HG02870 (cell line): ENCODE data around the gene DSG4.

Experiments used
- ATAC-seq: cut with Tn5 transposase; IDR thresholded peaks from one replicate; pipeline ENCODE4 v1.9.1; 2021; ENCODE audit warnings: mild to moderate bottlenecking, moderate library complexity; ENCODE audit not compliant: unreplicated experiment

DSG4 gene

GRCh38 chr18:31403409-31403808, 26.8 kb downstream of the DSG4 start:
- ATAC-seq: no peak

GRCh38 chr18:31407649-31408048, 31.1 kb downstream of the DSG4 start:
- ATAC-seq: peak; percentile 90

GRCh38 chr18:31409276-31409675, 32.7 kb downstream of the DSG4 start:
- ATAC-seq: no peak

GRCh38 chr18:31410716-31411483, 34.3 kb downstream of the DSG4 start:
- no peak for ATAC-seq

- no peak for ATAC-seq
Measured at GRCh38 chr18:31413137-31413536, 36.6 kb downstream of the DSG4 start.

GRCh38 chr18:31417850-31418249, 41.3 kb downstream of the DSG4 start:
- no peak for ATAC-seq

GRCh38 chr18:31419457-31419932, 42.9 kb downstream of the DSG4 start:
- ATAC-seq: no peak

GRCh38 chr18:31420032-31420431, 43.5 kb downstream of the DSG4 start:
- no peak for ATAC-seq

- ATAC-seq: no peak
Measured at GRCh38 chr18:31420524-31420923, 43.9 kb downstream of the DSG4 start.

- ATAC-seq: peak; percentile 76
Measured at GRCh38 chr18:31424383-31424988, 47.9 kb downstream of the DSG4 start.

- ATAC-seq: no peak
Measured at GRCh38 chr18:31426021-31426420, 49.4 kb downstream of the DSG4 start.

GRCh38 chr18:31426871-31427406, 50.4 kb downstream of the DSG4 start:
- no peak for ATAC-seq

- no peak for ATAC-seq
Measured at GRCh38 chr18:31428211-31428610, 51.6 kb downstream of the DSG4 start.

- no peak for ATAC-seq
Measured at GRCh38 chr18:31429623-31430022, 53.0 kb downstream of the DSG4 start.

GRCh38 chr18:31430072-31430471, 53.5 kb downstream of the DSG4 start:
- ATAC-seq: no peak

- no peak for ATAC-seq
Measured at GRCh38 chr18:31430554-31430953, 54.0 kb downstream of the DSG4 start.

- no peak for ATAC-seq
Measured at GRCh38 chr18:31432316-31432715, 55.7 kb downstream of the DSG4 start.

GRCh38 chr18:31436825-31437224, 60.2 kb downstream of the DSG4 start:
- ATAC-seq: no peak

GRCh38 chr18:31438402-31438801, 61.8 kb downstream of the DSG4 start:
- ATAC-seq: peak; percentile 100

GRCh38 chr18:31439807-31440325, 63.3 kb downstream of the DSG4 start:
- no peak for ATAC-seq

GRCh38 chr18:31440787-31441186, 64.2 kb downstream of the DSG4 start:
- no peak for ATAC-seq

GRCh38 chr18:31441493-31441892, 64.9 kb downstream of the DSG4 start:
- ATAC-seq: no peak
